CD4-positive, CD25-positive, alpha-beta regulatory T cell (primary cell): ENCODE results near the gene TK1. TPM values are rescaled to one million over a fixed set of nuclear protein-coding genes. Genes with fewer than 3 reads are reported as not detected.

Experiments used
- ATAC-seq, 2 donors: fragments of 150-1000 bp; cut with Tn5 transposase; one replicate each; pipeline ENCODE4 v1.10.0; 2021; ENCODE audit warnings: low read depth in 2 of 2, moderate number of reproducible peaks in 2 of 2, moderate library complexity in 1 of 2
- DNase-seq, 3 donors: peaks; one replicate each; pipeline versions ENCODE4 v3.0.0 to v3.0.0-alpha.2; 2012 to 2022; ENCODE audit warnings: mixed read lengths in 1 of 3
- H3K27ac ChIP-seq: one replicate; pipeline ENCODE4 v1.7.0; 2013; ENCODE audit warnings: mild to moderate bottlenecking, low read length; ENCODE audit not compliant: insufficient read depth, poor library complexity, severe bottlenecking
- H3K27me3 ChIP-seq: one replicate; pipeline ENCODE4 v1.7.0; 2013; ENCODE audit warnings: low read length; ENCODE audit not compliant: control insufficient read depth, insufficient read depth
- H3K36me3 ChIP-seq: one replicate; pipeline ENCODE4 v1.7.0; 2013; ENCODE audit warnings: mild to moderate bottlenecking, low read length, moderate library complexity; ENCODE audit not compliant: control insufficient read depth, insufficient read depth
- H3K4me1 ChIP-seq: 2 replicates; pipeline ENCODE4 v1.7.0; 2013; ENCODE audit warnings: mild to moderate bottlenecking, low read length; ENCODE audit not compliant: insufficient read depth, control insufficient read depth, poor library complexity, severe bottlenecking
- H3K4me3 ChIP-seq: one replicate; pipeline ENCODE4 v1.7.0; 2013; ENCODE audit warnings: low read depth, mild to moderate bottlenecking, low read length, moderate library complexity
- H3K9me3 ChIP-seq, 2 experiments: 1 replicate in 1 of 2; 2 replicates in 1 of 2; pipeline ENCODE4 v1.7.0; 2013; ENCODE audit warnings: low read length in 2 of 2, mild to moderate bottlenecking in 1 of 2, moderate library complexity in 1 of 2; ENCODE audit not compliant: control insufficient read depth in 2 of 2
- H3K27ac Mint-ChIP-seq, 3 donors: one replicate each; pipeline ENCODE4 v1.8.0; 2020 to 2022; ENCODE audit warnings: mild to moderate bottlenecking in 3 of 3, mixed read lengths in 3 of 3, moderate library complexity in 2 of 3
- H3K27me3 Mint-ChIP-seq: one replicate; pipeline ENCODE4 v1.8.0; 2022; ENCODE audit warnings: mild to moderate bottlenecking, mixed read lengths
- H3K36me3 Mint-ChIP-seq: one replicate; pipeline ENCODE4 v1.8.0; 2020; ENCODE audit warnings: mixed read lengths
- H3K4me1 Mint-ChIP-seq, 4 donors: one replicate each; pipeline ENCODE4 v1.8.0; 2020 to 2022; ENCODE audit warnings: mixed read lengths in 4 of 4, mild to moderate bottlenecking in 1 of 4
- H3K4me3 Mint-ChIP-seq, 4 donors: one replicate each; pipeline ENCODE4 v1.8.0; 2020 to 2022; ENCODE audit warnings: mild to moderate bottlenecking in 4 of 4, mixed read lengths in 4 of 4, moderate library complexity in 3 of 4
- H3K9me3 Mint-ChIP-seq, 7 donors: one replicate each; pipeline ENCODE4 v1.8.0; 2020 to 2022; ENCODE audit warnings: mixed read lengths in 7 of 7, mild to moderate bottlenecking in 3 of 7, moderate library complexity in 2 of 7
- polyA plus RNA-seq, 4 donors: library from polyadenylated mRNA; unstranded; fragments of 300-500 nt; fragmentation: Illumina TruSeq; gene quantifications; one replicate each; pipeline ENCODE4 v1.2.3, GENCODE V29; 2021
- total RNA-seq: library from RNA; stranded (reverse); gene quantifications from one replicate; pipeline ENCODE4 v1.2.3, GENCODE V29; 2022

The TK1 gene
- total and polyA plus RNA-seq, 5 donors from 2014 or later = 3.2 to 33.8 (median 12.8) TPM

- no peaks in the 10 kb centered on the region for H3K36me3 ChIP-seq
- Mint-ChIP-seq H3K4me1 (peaks cover 0 to 11% (median 6%) of the 10 kb centered on the region in 4 donors), H3K27me3 (peaks cover 40% of the 10 kb centered on the region), H3K9me3 (peaks cover 0 to 2% (median 0%) of the 10 kb centered on the region in 7 donors), H3K36me3 (no peaks in the 10 kb centered on the region), H3K4me3 (peak within 1 kb of the TSS in 1 of 4 donors; percentile 52), H3K27ac (no peak within 1 kb of the TSS)
- peaks cover 4% of the 10 kb centered on the region for H3K4me1 ChIP-seq
- no peak for DNase-seq
- no peak for ATAC-seq
- no peaks in the 10 kb centered on the region for H3K9me3 ChIP-seq
- H3K4me3 ChIP-seq = no peak within 1 kb of the TSS
- H3K27me3 ChIP-seq = peaks cover 9% of the 10 kb centered on the region
- H3K27ac ChIP-seq = no peak within 1 kb of the TSS
Observed at GRCh38 chr17:78230996-78231935, 44.4 kb upstream of the TK1 start, which contains the start of gene TMEM235. TSS of gene TMEM235 (plus strand) at chr17:78231631. CDS start at chr17:78232024, 393 bp downstream.

- Mint-ChIP-seq H3K27ac (no peak overlapping the region), H3K4me3 (peak overlapping the region in 1 of 4 donors; percentile 38), H3K36me3 (no peaks in the 10 kb centered on the region), H3K4me1 (peaks cover 0 to 11% (median 6%) of the 10 kb centered on the region in 4 donors), H3K27me3 (peaks cover 40% of the 10 kb centered on the region), H3K9me3 (peaks cover 0 to 2% (median 0%) of the 10 kb centered on the region in 7 donors)
- no peak overlapping the region for H3K27ac ChIP-seq
- H3K9me3 ChIP-seq = no peaks in the 10 kb centered on the region
- no peaks in the 10 kb centered on the region for H3K36me3 ChIP-seq
- ATAC-seq (no peak), DNase-seq (no peak)
- H3K27me3 ChIP-seq = peaks cover 9% of the 10 kb centered on the region
- H3K4me1 ChIP-seq = peaks cover 4% of the 10 kb centered on the region
- H3K4me3 ChIP-seq = no peak overlapping the region
Observed at GRCh38 chr17:78230252-78230962, 43.6 kb upstream of the TK1 start.

GRCh38 chr17:78228176-78228575 lies 41.3 kb upstream of the TK1 start:
- no peak overlapping the region for H3K4me3 Mint-ChIP-seq
- peaks cover 30% of the 10 kb centered on the region for H3K27me3 Mint-ChIP-seq
- no peak overlapping the region for H3K27ac ChIP-seq
- no peak overlapping the region for H3K27ac Mint-ChIP-seq
- no peak overlapping the region for H3K4me3 ChIP-seq
- H3K4me1 ChIP-seq = peaks cover 4% of the 10 kb centered on the region
- no peak for ATAC-seq
- H3K4me1 Mint-ChIP-seq = peaks cover 0 to 20% (median 6%) of the 10 kb centered on the region in 4 donors
- no peaks in the 10 kb centered on the region for H3K36me3 ChIP-seq
- H3K36me3 Mint-ChIP-seq = no peaks in the 10 kb centered on the region
- peaks cover 0 to 2% (median 0%) of the 10 kb centered on the region in 7 donors for H3K9me3 Mint-ChIP-seq
- H3K27me3 ChIP-seq = peaks cover 9% of the 10 kb centered on the region
- DNase-seq = no peak
- no peaks in the 10 kb centered on the region for H3K9me3 ChIP-seq

GRCh38 chr17:78227455-78227916 lies 40.6 kb upstream of the TK1 start:
- H3K9me3 ChIP-seq = no peaks in the 10 kb centered on the region
- H3K27ac ChIP-seq = no peak overlapping the region
- no peaks in the 10 kb centered on the region for H3K36me3 ChIP-seq
- H3K27me3 ChIP-seq = peaks cover 3% of the 10 kb centered on the region
- Mint-ChIP-seq H3K27ac (no peak overlapping the region), H3K4me1 (peaks cover 0 to 21% (median 5%) of the 10 kb centered on the region in 4 donors), H3K27me3 (peaks cover 25% of the 10 kb centered on the region), H3K4me3 (no peak overlapping the region), H3K9me3 (no peaks in the 10 kb centered on the region), H3K36me3 (no peaks in the 10 kb centered on the region)
- H3K4me3 ChIP-seq = no peak overlapping the region
- DNase-seq (no peak), ATAC-seq (no peak)
- H3K4me1 ChIP-seq = peaks cover 4% of the 10 kb centered on the region

GRCh38 chr17:78226759-78227454 lies 40.1 kb upstream of the TK1 start:
- Mint-ChIP-seq H3K4me3 (peak overlapping the region in 1 of 4 donors; percentile 65), H3K27ac (no peak overlapping the region)
- no peak for DNase-seq

GRCh38 chr17:78226055-78226758 lies 39.4 kb upstream of the TK1 start:
- H3K4me3 Mint-ChIP-seq = peak overlapping the region in 1 of 4 donors; percentile 65
- H3K27ac Mint-ChIP-seq = no peak overlapping the region

More at GRCh38 chr17:78226759-78227454, 40.1 kb upstream of the TK1 start:
- H3K4me1 Mint-ChIP-seq = peaks cover 0 to 21% (median 5%) of the 10 kb centered on the region in 4 donors
- no peaks in the 10 kb centered on the region for H3K9me3 ChIP-seq
- peaks cover 4% of the 10 kb centered on the region for H3K4me1 ChIP-seq
- peaks cover 3% of the 10 kb centered on the region for H3K27me3 ChIP-seq
- ATAC-seq = no peak
- peaks cover 25% of the 10 kb centered on the region for H3K27me3 Mint-ChIP-seq
- H3K36me3 Mint-ChIP-seq = no peaks in the 10 kb centered on the region
- H3K27ac ChIP-seq = no peak overlapping the region
- no peaks in the 10 kb centered on the region for H3K9me3 Mint-ChIP-seq
- no peak overlapping the region for H3K4me3 ChIP-seq
- H3K36me3 ChIP-seq = no peaks in the 10 kb centered on the region

More at GRCh38 chr17:78226055-78226758, 39.4 kb upstream of the TK1 start:
- Histone ChIP-seq H3K27ac (no peak overlapping the region), H3K9me3 (no peaks in the 10 kb centered on the region), H3K36me3 (no peaks in the 10 kb centered on the region), H3K4me3 (no peak overlapping the region), H3K4me1 (no peaks in the 10 kb centered on the region), H3K27me3 (peaks cover 3% of the 10 kb centered on the region)
- Mint-ChIP-seq H3K9me3 (no peaks in the 10 kb centered on the region), H3K4me1 (peaks cover 0 to 20% (median 5%) of the 10 kb centered on the region in 4 donors), H3K36me3 (no peaks in the 10 kb centered on the region), H3K27me3 (peaks cover 22% of the 10 kb centered on the region)
- ATAC-seq = no peak
- no peak for DNase-seq
